H9 (cell line): ENCODE results near the gene CNTN2. TPM values are rescaled to one million over a fixed set of nuclear protein-coding genes. Genes with fewer than 3 reads are reported as not detected.

Source experiments
- DNase-seq: peaks from one replicate; pipeline ENCODE4 v3.0.0-alpha.2; 2017
- H2AFZ ChIP-seq: one replicate; pipeline ENCODE4 v1.6.1; 2013; ENCODE audit warnings: mild to moderate bottlenecking, low read length, control low read depth, moderate library complexity
- H2AK5ac ChIP-seq: 2 replicates; pipeline ENCODE4 v1.6.1; 2013; ENCODE audit warnings: low read length, control low read depth, mixed read lengths; ENCODE audit not compliant: insufficient read length
- H2BK120ac ChIP-seq: one replicate; pipeline ENCODE4 v1.6.1; 2013; ENCODE audit warnings: low read depth, mild to moderate bottlenecking, low read length, control low read depth, inconsistent platforms; ENCODE audit not compliant: poor library complexity, severe bottlenecking
- H2BK12ac ChIP-seq: 2 replicates; pipeline ENCODE4 v1.6.1; 2013; ENCODE audit warnings: low read length, control low read depth, mixed read lengths, low read depth; ENCODE audit not compliant: insufficient read length
- H2BK15ac ChIP-seq: 2 replicates; pipeline ENCODE4 v1.6.1; 2013; ENCODE audit warnings: low read depth, low read length, control low read depth
- H2BK20ac ChIP-seq: one replicate; pipeline ENCODE4 v1.6.1; 2013; ENCODE audit warnings: low read depth, mild to moderate bottlenecking, low read length, control low read depth, inconsistent platforms; ENCODE audit not compliant: poor library complexity, severe bottlenecking
- H2BK5ac ChIP-seq: 2 replicates; pipeline ENCODE4 v1.6.1; 2013; ENCODE audit warnings: low read length, control low read depth, mixed read lengths; ENCODE audit not compliant: insufficient read length
- H3K14ac ChIP-seq: 2 replicates; pipeline ENCODE4 v1.6.1; 2013; ENCODE audit warnings: low read length, control low read depth; ENCODE audit not compliant: insufficient read depth
- H3K18ac ChIP-seq: 2 replicates; pipeline ENCODE4 v1.6.1; 2013; ENCODE audit warnings: low read depth, mild to moderate bottlenecking, mixed read lengths, low read length, control low read depth; ENCODE audit not compliant: insufficient read length
- H3K23ac ChIP-seq: 2 replicates; pipeline ENCODE4 v1.6.1; 2013; ENCODE audit warnings: low read length, control low read depth, mixed read lengths, low read depth; ENCODE audit not compliant: insufficient read length
- H3K23me2 ChIP-seq: 2 replicates; pipeline ENCODE4 v1.6.1; 2013; ENCODE audit warnings: low read depth, mild to moderate bottlenecking, mixed read lengths, low read length, control low read depth; ENCODE audit not compliant: insufficient read length, poor library complexity, severe bottlenecking
- H3K27ac ChIP-seq: 2 replicates; pipeline ENCODE4 v1.5.1; 2013; ENCODE audit warnings: low read length, control low read depth, mixed read lengths, low read depth; ENCODE audit not compliant: insufficient read length
- H3K27me3 ChIP-seq: 2 replicates; pipeline ENCODE4 v1.6.1; 2013; ENCODE audit warnings: low read length, control low read depth, inconsistent platforms; ENCODE audit not compliant: insufficient read depth
- H3K4ac ChIP-seq: 2 replicates; pipeline ENCODE4 v1.6.1; 2013; ENCODE audit warnings: low read depth, mild to moderate bottlenecking, control low read depth, inconsistent platforms, low read length, moderate library complexity
- H3K4me1 ChIP-seq: 2 replicates; pipeline ENCODE4 v1.6.1; 2013; ENCODE audit warnings: low read length, control low read depth, inconsistent platforms; ENCODE audit not compliant: insufficient read depth
- H3K4me2 ChIP-seq: 2 replicates; pipeline ENCODE4 v1.6.1; 2013; ENCODE audit warnings: low read length, control low read depth, mixed read lengths; ENCODE audit not compliant: insufficient read length, insufficient read depth
- H3K56ac ChIP-seq: 2 replicates; pipeline ENCODE4 v1.6.1; 2013; ENCODE audit warnings: low read depth, mild to moderate bottlenecking, mixed read lengths, low read length, control low read depth; ENCODE audit not compliant: insufficient read length
- H3K79me1 ChIP-seq: 2 replicates; pipeline ENCODE4 v1.6.1; 2013; ENCODE audit warnings: low read depth, mild to moderate bottlenecking, moderate library complexity, low read length, control low read depth, inconsistent platforms; ENCODE audit not compliant: insufficient read depth, poor library complexity, severe bottlenecking
- H3K79me2 ChIP-seq: 2 replicates; pipeline ENCODE4 v1.6.1; 2013; ENCODE audit warnings: low read length, control low read depth, inconsistent platforms; ENCODE audit not compliant: insufficient read depth
- H3K9ac ChIP-seq: 2 replicates; pipeline ENCODE4 v1.6.1; 2013; ENCODE audit warnings: low read length, control low read depth, mixed read lengths; ENCODE audit not compliant: insufficient read length; ENCODE audit errors: extremely low read depth
- H3K9me3 ChIP-seq: one replicate; pipeline ENCODE4 v1.6.1; 2013; ENCODE audit warnings: low read depth, low read length, inconsistent platforms; ENCODE audit not compliant: control insufficient read depth
- H3T11ph ChIP-seq: one replicate; pipeline ENCODE4 v1.6.1; 2013; ENCODE audit warnings: mild to moderate bottlenecking, low read length, control low read depth, inconsistent platforms
- H4K20me1 ChIP-seq: one replicate; pipeline ENCODE4 v1.6.1; 2013; ENCODE audit not compliant: control insufficient read depth, insufficient read length, insufficient read depth
- H4K5ac ChIP-seq: 2 replicates; pipeline ENCODE4 v1.6.1; 2013; ENCODE audit warnings: low read depth, mild to moderate bottlenecking, mixed read lengths, low read length, control low read depth; ENCODE audit not compliant: insufficient read length
- H4K8ac ChIP-seq: replicated peaks from 2 replicates; pipeline ENCODE4 v1.6.1; 2013; ENCODE audit warnings: low read length, control low read depth, mixed read lengths, low read depth; ENCODE audit not compliant: insufficient read length
- H4K91ac ChIP-seq: 2 replicates; pipeline ENCODE4 v1.6.1; 2013; ENCODE audit warnings: low read depth, mild to moderate bottlenecking, moderate library complexity, mixed read lengths, low read length, control low read depth; ENCODE audit not compliant: insufficient read length
- H3K27ac Mint-ChIP-seq, 3 experiments: 2 replicates in 2 of 3; 3 replicates in 1 of 3; pipeline ENCODE4 v1.8.0; 2020 to 2021; ENCODE audit warnings: mixed read lengths in 3 of 3, mild to moderate bottlenecking in 1 of 3, moderate library complexity in 1 of 3
- H3K27me3 Mint-ChIP-seq: 2 replicates; pipeline ENCODE4 v1.8.0; 2021; ENCODE audit warnings: low read depth, mild to moderate bottlenecking, moderate library complexity, mixed read lengths
- H3K36me3 Mint-ChIP-seq, 3 experiments: 2 replicates in 2 of 3; 3 replicates in 1 of 3; pipeline ENCODE4 v1.8.0; 2020 to 2021; ENCODE audit warnings: low read depth in 3 of 3, mixed read lengths in 3 of 3; ENCODE audit not compliant: insufficient read depth in 1 of 3
- H3K4me1 Mint-ChIP-seq, 2 experiments: 2 replicates each; pipeline ENCODE4 v1.8.0; 2020; ENCODE audit warnings: mixed read lengths in 2 of 2
- H3K4me3 Mint-ChIP-seq, 2 experiments: 2 replicates in 1 of 2; 3 replicates in 1 of 2; pipeline ENCODE4 v1.8.0; 2020 to 2021; ENCODE audit warnings: mild to moderate bottlenecking in 2 of 2, mixed read lengths in 2 of 2, moderate library complexity in 1 of 2
- H3K9me3 Mint-ChIP-seq, 2 experiments: 2 replicates in 1 of 2; 3 replicates in 1 of 2; pipeline ENCODE4 v1.8.0; 2020; ENCODE audit warnings: mild to moderate bottlenecking in 2 of 2, mixed read lengths in 2 of 2, moderate library complexity in 1 of 2
- WGBS: extraction: QIAGEN DNeasy Blood & Tissue Kit; methylation state at CpG from one replicate; pipeline ENCODE4 v1.1.7; 2013; ENCODE audit warnings: missing lambda C conversion rate, low lambda C conversion rate, mixed read lengths; ENCODE audit not compliant: insufficient read length; ENCODE audit errors: extremely low coverage; 5-methylcytosine and 5-hydroxymethylcytosine counted together
- total RNA-seq: library from RNA; stranded (reverse); gene quantifications from 2 replicates; pipeline ENCODE4 v1.2.1, GENCODE V29; 2021
- TF ChIP-seq, protein P1 (sequence below): fragments of 200-600 bp; sonication (generic); conservative IDR thresholded peaks from 3 replicates; pipeline ENCODE4 v1.8.0; 2021; ENCODE audit warnings: antibody characterized with exemption, mild to moderate bottlenecking

The CNTN2 gene
- total RNA-seq, 1 experiment from 2014 or later: 0.42 TPM

DNA sequence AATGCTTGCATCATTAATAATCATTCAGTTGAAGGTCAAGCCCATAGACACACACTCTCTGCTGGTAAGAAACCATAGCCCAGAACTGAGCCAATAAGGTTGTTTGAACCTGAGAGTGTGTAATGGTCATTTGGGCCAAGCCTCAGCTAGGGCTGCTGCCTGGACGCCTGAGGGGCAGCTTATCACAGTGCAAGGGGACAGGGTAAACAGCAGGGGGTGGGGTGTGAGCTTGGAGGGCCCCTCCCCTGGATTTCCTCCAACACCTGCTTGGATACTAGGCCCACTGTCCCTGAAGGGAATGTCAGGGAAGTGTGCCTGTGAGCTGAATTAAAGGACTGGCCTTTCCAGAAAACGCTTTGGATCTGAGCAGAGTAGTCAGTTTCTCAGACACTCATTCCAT, 24.6 kb upstream of the CNTN2 start:
- H3K4me2 ChIP-seq: no peak overlapping the region
- H3K4me1 ChIP-seq: peaks cover 3% of the 10 kb centered on the region; the same call in 1 of the 2 replicates
- peaks cover 15% of the 10 kb centered on the region in 2 experiments for H3K4me1 Mint-ChIP-seq
- no peak overlapping the region for H4K91ac ChIP-seq
- H3K18ac ChIP-seq: no peak overlapping the region
- no peaks in the 10 kb centered on the region for H3K27me3 ChIP-seq
- no peaks in the 10 kb centered on the region for H3K9me3 ChIP-seq
- H2AK5ac ChIP-seq: no peak overlapping the region
- H4K5ac ChIP-seq: no peak overlapping the region
- H3K79me2 ChIP-seq: no peaks in the 10 kb centered on the region
- H3K23ac ChIP-seq: no peak overlapping the region
- no peak overlapping the region for H4K8ac ChIP-seq
- no CpG with 5 or more reads among the region's 2 CpGs for WGBS
- peaks cover 34% of the 10 kb centered on the region for H3K27me3 Mint-ChIP-seq
- H3K36me3 Mint-ChIP-seq: no peaks in the 10 kb centered on the region
- H2BK12ac ChIP-seq: no peak overlapping the region
- H3K56ac ChIP-seq: no peak overlapping the region
- H2BK15ac ChIP-seq: no peak overlapping the region
- no peak overlapping the region for H2BK20ac ChIP-seq
- H3K79me1 ChIP-seq: no peaks in the 10 kb centered on the region
- no peak overlapping the region for H2BK5ac ChIP-seq
- no peak overlapping the region for H3T11ph ChIP-seq
- no peak overlapping the region for H2AFZ ChIP-seq
- H3K9me3 Mint-ChIP-seq: no peaks in the 10 kb centered on the region
- H3K14ac ChIP-seq: no peak overlapping the region
- no peak for DNase-seq
- H2BK120ac ChIP-seq: no peak overlapping the region
- no peak overlapping the region for H3K27ac ChIP-seq
- no peaks in the 10 kb centered on the region for H4K20me1 ChIP-seq
- no peak overlapping the region for H3K9ac ChIP-seq
- H3K23me2 ChIP-seq: no peaks in the 10 kb centered on the region
- TF ChIP-seq, protein P1, sequence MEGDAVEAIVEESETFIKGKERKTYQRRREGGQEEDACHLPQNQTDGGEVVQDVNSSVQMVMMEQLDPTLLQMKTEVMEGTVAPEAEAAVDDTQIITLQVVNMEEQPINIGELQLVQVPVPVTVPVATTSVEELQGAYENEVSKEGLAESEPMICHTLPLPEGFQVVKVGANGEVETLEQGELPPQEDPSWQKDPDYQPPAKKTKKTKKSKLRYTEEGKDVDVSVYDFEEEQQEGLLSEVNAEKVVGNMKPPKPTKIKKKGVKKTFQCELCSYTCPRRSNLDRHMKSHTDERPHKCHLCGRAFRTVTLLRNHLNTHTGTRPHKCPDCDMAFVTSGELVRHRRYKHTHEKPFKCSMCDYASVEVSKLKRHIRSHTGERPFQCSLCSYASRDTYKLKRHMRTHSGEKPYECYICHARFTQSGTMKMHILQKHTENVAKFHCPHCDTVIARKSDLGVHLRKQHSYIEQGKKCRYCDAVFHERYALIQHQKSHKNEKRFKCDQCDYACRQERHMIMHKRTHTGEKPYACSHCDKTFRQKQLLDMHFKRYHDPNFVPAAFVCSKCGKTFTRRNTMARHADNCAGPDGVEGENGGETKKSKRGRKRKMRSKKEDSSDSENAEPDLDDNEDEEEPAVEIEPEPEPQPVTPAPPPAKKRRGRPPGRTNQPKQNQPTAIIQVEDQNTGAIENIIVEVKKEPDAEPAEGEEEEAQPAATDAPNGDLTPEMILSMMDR: no peak
- H3K4ac ChIP-seq: no peak overlapping the region
- H3K4me3 Mint-ChIP-seq: no peak overlapping the region
- H3K27ac Mint-ChIP-seq: no peak overlapping the region
